Activated T-cell treated with anti-CD3 and anti-CD28 coated beads, Interleukin-2, amount 50 U/mL, for 24 hours (primary cell): ENCODE data around the gene GTSF1L.

Experiments
- DNase-seq: peaks from one replicate; pipeline ENCODE4 v3.0.0-alpha.2; 2020
- H3K27ac Mint-ChIP-seq: 2 replicates; pipeline ENCODE4 v1.8.0; 2020; ENCODE audit warnings: mild to moderate bottlenecking, mixed read lengths
- H3K27me3 Mint-ChIP-seq: 2 replicates; pipeline ENCODE4 v1.8.0; 2020; ENCODE audit warnings: mixed read lengths
- H3K36me3 Mint-ChIP-seq: 2 replicates; pipeline ENCODE4 v1.8.0; 2020; ENCODE audit warnings: low read depth, mixed read lengths
- H3K4me1 Mint-ChIP-seq: 2 replicates; pipeline ENCODE4 v1.8.0; 2020; ENCODE audit warnings: low read depth, mixed read lengths
- H3K4me3 Mint-ChIP-seq: 2 replicates; pipeline ENCODE4 v1.8.0; 2020; ENCODE audit warnings: mild to moderate bottlenecking, moderate library complexity, mixed read lengths
- H3K9me3 Mint-ChIP-seq: 2 replicates; pipeline ENCODE4 v1.8.0; 2020; ENCODE audit warnings: mixed read lengths

The GTSF1L gene

DNA sequence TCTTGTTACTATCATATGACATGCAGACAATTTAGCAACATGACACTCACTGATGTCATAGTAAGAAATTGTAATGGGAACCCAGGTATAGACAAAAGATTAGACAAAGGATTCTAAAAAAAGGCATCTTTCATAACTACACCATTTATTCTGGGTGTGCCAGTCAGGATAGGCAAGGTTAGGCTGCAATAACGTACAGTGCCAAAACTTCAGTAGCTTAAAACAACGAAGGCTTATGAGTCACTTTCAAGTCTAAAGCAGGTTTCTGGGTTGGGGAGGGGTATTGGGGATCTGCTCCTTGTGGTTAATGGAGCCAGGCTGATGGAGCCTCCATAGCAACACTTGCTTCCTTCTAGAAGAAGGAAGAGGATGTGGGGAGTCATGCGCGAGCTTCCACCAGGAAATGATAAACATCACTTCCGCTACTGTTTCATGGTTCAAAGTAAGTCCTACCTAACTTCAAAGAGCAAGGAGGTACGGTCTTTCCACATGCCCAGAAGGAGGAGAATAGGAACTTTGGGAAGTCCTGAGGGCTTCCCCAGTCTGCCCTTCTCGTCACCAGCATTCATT lies 2.0 kb upstream of the GTSF1L start:
- no peak overlapping the region for H3K4me3 Mint-ChIP-seq
- peaks cover 37% of the 10 kb centered on the region for H3K4me1 Mint-ChIP-seq
- no peaks in the 10 kb centered on the region for H3K36me3 Mint-ChIP-seq

DNA sequence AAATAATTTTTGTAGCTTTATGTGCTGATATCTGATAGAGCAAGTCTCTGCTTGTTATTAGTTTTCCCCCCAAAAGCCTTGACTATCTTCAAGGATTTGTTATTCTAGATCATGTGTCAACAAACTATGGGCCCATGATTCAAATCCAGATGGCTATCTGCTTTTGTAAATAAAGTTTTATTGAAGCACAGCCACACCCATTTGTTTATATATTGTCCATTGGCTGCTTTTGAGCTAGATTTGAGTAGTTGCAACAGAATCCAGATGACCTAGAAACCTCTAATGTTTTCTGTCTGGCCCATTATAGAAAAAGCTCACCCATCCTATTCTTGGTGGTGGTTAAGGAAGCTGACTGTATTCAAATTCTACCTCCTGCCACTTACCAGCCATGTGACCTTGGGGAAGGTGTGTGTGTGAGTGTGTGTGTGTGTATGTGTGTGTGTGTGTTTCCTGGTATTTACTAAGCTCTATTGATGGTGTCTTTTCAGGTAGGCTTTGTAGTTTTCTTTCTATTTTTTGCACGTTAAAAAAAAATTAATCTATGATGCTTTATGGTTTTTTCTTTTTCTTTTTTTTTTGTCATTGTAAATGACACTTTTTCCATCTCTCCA lies 1.3 kb upstream of the GTSF1L start:
- no peak overlapping the region for H3K4me3 Mint-ChIP-seq
- peaks cover 3% of the 10 kb centered on the region for H3K9me3 Mint-ChIP-seq
- no peak for DNase-seq
- peaks cover 2% of the 10 kb centered on the region for H3K27me3 Mint-ChIP-seq
- H3K36me3 Mint-ChIP-seq, result no peaks in the 10 kb centered on the region
- no peak overlapping the region for H3K27ac Mint-ChIP-seq
- H3K4me1 Mint-ChIP-seq, result peaks cover 37% of the 10 kb centered on the region

More for the DNA sequence above, 2.0 kb upstream of the GTSF1L start:
- Mint-ChIP-seq H3K27me3 (peaks cover 2% of the 10 kb centered on the region), H3K27ac (peak overlapping the region; percentile 42), H3K9me3 (peaks cover 3% of the 10 kb centered on the region)
- no peak for DNase-seq

DNA sequence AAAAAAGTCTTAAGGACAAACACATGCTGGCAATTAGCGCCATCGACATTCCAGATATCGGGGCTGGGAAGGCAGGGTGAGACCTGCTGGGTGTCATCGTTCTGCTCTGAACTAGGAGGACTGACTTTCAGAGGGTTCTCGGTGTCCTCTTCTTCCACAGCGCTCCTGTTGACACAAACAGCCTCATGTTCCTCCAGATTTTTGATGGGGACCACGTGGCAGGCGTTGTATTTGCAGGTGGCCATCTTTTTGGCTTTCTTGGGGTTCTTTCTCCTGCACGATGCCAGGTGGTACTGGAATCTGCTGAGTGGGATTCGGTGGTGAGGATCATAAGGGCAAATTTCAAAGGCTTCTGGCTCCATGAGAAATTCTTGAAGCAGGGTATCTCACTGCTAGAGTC lies 469 bp downstream of the GTSF1L start:
- Mint-ChIP-seq H3K4me1 (peaks cover 42% of the 10 kb centered on the region), H3K9me3 (peaks cover 3% of the 10 kb centered on the region), H3K27me3 (no peaks in the 10 kb centered on the region), H3K27ac (no peak overlapping the region), H3K36me3 (no peaks in the 10 kb centered on the region), H3K4me3 (no peak overlapping the region)
- DNase-seq, result no peak

DNA sequence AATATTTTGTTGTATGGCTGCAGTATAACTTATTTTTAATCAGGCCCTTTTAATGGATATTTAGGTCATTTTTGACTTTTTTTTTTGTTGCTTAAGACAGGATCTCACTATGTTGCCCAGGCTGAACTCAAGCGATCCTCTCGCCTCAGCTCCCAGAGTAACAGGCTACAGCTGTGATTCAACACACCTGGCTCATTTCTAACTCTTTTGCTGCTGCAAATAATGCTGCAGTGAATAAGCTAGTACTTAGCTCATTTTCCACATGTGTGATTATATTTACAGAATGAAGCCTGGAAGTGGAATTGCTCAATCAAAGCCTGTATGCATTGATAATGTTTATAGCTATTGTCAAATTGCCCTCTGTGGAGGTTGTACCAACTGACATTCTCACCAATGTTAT lies 1.1 kb downstream of the GTSF1L start:
- Mint-ChIP-seq H3K4me1 (peaks cover 45% of the 10 kb centered on the region), H3K4me3 (no peak overlapping the region), H3K27me3 (no peaks in the 10 kb centered on the region), H3K36me3 (no peaks in the 10 kb centered on the region), H3K9me3 (peaks cover 3% of the 10 kb centered on the region), H3K27ac (no peak overlapping the region)
- DNase-seq, result no peak

DNA sequence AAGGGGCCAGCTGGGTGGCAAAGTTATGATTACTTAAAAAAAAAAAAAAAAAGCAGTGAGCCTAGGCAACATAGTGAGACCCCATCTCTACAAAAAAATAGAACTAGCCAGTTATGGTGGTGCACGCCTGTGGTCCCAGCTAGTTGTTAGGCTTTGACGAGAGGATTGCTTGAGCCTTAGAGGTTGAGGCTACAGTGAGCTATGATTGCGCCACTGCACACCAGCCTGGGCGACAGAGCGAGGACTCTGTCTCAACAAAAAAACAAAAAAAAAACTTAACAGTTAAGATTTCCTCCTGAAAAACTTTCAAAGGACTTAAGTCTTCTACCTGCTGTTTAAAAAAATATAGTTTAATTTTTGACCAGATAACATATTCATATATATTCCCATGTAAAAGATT lies 2.4 kb downstream of the GTSF1L start:
- no peak overlapping the region for H3K27ac Mint-ChIP-seq
- peaks cover 10% of the 10 kb centered on the region for H3K9me3 Mint-ChIP-seq
- peaks cover 5% of the 10 kb centered on the region for H3K36me3 Mint-ChIP-seq
- no peak for DNase-seq
- H3K4me3 Mint-ChIP-seq, result no peak overlapping the region
- H3K4me1 Mint-ChIP-seq, result peaks cover 51% of the 10 kb centered on the region
- H3K27me3 Mint-ChIP-seq, result no peaks in the 10 kb centered on the region

DNA sequence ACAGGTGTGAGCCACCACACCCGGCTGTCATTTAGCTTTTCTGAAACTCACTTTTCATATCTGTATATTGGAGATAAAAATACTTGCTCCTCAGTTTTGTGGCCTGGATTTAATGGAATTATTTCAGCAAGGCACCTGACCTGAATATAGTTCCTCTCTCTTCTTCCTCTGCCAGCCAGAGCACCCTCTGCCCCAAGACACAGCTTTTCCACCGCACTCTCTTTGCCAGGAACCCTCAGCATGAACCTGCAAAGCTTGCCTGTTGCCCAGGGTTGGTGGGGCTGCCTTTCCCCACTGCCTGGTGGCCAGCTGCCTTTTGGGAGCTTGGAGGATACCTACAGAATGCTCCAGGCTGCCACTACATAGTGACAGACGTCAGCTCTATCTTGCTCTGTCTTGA lies 3.1 kb downstream of the GTSF1L start:
- Mint-ChIP-seq H3K4me3 (no peak overlapping the region), H3K27me3 (no peaks in the 10 kb centered on the region), H3K27ac (peak overlapping the region; percentile 4), H3K36me3 (peaks cover 8% of the 10 kb centered on the region), H3K9me3 (peaks cover 10% of the 10 kb centered on the region), H3K4me1 (peaks cover 50% of the 10 kb centered on the region)
- no peak for DNase-seq

DNA sequence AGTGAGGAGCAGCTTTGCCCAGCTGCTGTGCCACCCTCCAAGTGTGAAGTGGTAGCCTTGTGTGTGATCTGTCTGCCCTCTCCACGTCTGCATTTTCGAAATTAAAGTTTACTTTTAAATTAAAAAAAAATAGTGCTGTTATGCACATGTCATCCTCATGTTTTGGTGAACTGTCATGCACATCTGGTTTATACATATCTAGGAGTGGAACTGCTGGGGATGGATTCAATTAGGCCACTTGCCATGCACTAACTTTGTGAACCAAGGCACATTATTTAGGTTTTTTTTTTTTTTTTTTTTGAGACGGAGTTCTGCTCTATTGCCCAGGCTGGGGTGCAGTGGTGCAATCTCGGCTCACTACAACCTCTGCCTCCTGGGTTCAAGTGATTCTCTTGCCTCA lies 3.6 kb downstream of the GTSF1L start:
- DNase-seq, result no peak
- peaks cover 45% of the 10 kb centered on the region for H3K4me1 Mint-ChIP-seq
- H3K9me3 Mint-ChIP-seq, result peaks cover 7% of the 10 kb centered on the region
- no peak overlapping the region for H3K27ac Mint-ChIP-seq
- H3K27me3 Mint-ChIP-seq, result no peaks in the 10 kb centered on the region
- peaks cover 8% of the 10 kb centered on the region for H3K36me3 Mint-ChIP-seq
- no peak overlapping the region for H3K4me3 Mint-ChIP-seq

DNA sequence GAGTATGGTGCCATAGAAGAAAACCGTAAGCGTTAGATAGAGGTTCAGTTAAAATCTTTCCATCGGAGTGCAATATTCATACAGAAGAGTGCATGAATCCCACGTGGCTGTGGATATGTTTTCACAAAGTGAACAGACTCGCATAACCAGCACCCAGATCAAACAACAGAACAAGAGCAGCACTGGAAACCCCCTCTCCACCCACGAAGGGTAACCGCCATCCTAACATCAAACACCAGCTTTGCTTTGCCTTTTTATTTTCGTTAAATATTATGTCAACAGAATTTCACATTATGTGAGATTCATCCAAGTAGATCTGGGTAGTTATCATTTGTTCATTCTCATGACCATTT lies 4.7 kb downstream of the GTSF1L start:
- Mint-ChIP-seq H3K36me3 (peaks cover 17% of the 10 kb centered on the region), H3K27me3 (no peaks in the 10 kb centered on the region), H3K27ac (peak overlapping the region; percentile 38), H3K9me3 (peaks cover 7% of the 10 kb centered on the region), H3K4me3 (peak overlapping the region; percentile 40), H3K4me1 (peaks cover 52% of the 10 kb centered on the region)
- DNase-seq, result peak; percentile 51

DNA sequence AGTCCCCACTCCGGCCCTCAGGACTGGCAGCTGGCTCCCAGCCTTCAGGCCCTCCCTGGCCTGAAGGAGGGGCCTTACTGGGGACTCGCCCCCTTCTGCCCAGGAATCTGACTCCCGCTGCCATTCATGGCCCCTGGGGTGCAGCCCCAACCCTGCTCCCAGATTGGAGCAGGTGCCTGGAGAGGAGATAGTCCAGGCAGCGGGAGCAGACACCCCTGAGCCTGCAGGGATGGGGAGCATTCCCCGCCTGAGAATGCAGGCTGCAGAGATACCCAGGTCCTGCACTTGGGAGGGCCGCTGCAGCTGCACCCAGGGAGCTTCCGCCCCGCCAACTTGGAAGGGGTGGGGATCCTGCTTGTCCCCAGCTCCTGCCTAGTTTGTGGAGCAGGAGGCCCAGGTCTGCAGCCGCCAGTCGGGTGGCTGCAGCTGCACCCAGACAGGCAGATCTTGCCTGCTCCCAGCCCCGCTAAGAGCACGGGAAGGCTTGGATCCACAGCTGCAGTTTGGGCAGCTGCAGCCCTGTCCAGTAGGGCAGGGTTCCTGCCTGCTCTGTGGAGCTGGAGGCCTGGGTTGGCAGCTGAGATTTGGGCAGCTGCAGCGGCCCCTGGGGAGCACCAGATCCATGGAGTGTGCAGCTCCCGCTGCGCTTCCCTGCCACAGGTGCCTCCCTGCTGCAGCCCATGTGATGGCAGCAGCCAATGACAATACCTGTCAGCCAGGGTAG lies 5.2 kb downstream of the GTSF1L start:
- peaks cover 7% of the 10 kb centered on the region for H3K9me3 Mint-ChIP-seq
- peak overlapping the region; percentile 38 for H3K27ac Mint-ChIP-seq
- H3K27me3 Mint-ChIP-seq, result no peaks in the 10 kb centered on the region
- peaks cover 22% of the 10 kb centered on the region for H3K36me3 Mint-ChIP-seq
- no peak for DNase-seq
- peaks cover 57% of the 10 kb centered on the region for H3K4me1 Mint-ChIP-seq
- H3K4me3 Mint-ChIP-seq, result peak overlapping the region; percentile 40

DNA sequence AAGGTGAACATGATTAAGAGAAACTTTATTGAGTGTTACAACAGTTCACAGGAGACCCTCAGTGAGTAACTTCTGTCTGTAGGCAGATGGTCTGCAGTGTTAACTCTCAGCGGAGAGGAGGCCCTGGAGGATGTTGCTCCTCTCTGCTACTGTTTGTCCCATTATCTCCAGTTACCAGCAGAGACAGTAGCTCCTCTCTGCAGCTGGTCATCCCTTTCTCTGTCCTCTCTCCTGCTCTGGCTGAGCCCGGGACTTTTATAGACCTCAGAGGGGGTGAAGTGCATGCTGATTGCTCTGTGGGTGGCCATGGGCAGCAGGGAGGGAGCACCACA lies 5.7 kb downstream of the GTSF1L start:
- peaks cover 7% of the 10 kb centered on the region for H3K9me3 Mint-ChIP-seq
- H3K27ac Mint-ChIP-seq, result no peak overlapping the region
- H3K4me3 Mint-ChIP-seq, result no peak overlapping the region
- DNase-seq, result no peak
- H3K36me3 Mint-ChIP-seq, result peaks cover 26% of the 10 kb centered on the region
- H3K4me1 Mint-ChIP-seq, result peaks cover 57% of the 10 kb centered on the region
- H3K27me3 Mint-ChIP-seq, result no peaks in the 10 kb centered on the region

DNA sequence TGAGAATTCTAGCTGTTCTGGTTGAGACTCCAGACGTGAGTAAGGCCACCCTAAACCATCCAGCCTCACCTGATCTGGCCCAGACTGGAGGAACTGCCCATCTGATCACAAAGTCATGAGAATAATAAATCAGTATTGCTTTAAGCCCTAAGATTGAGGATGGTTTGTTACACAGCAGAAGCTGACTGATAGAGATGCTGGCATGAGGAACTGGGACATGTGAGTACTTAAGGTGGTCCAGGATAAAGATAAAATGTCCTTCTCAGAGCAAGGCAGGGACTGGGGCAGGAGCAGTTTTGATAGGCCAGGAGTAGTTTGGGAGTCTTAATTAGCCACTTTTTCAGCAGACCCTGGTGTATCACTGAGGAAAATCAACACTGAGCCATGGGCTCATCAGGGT lies 6.8 kb downstream of the GTSF1L start:
- no peaks in the 10 kb centered on the region for H3K27me3 Mint-ChIP-seq
- H3K9me3 Mint-ChIP-seq, result peaks cover 7% of the 10 kb centered on the region
- no peak overlapping the region for H3K4me3 Mint-ChIP-seq
- peaks cover 57% of the 10 kb centered on the region for H3K4me1 Mint-ChIP-seq
- H3K27ac Mint-ChIP-seq, result no peak overlapping the region
- no peak for DNase-seq
- peaks cover 35% of the 10 kb centered on the region for H3K36me3 Mint-ChIP-seq

DNA sequence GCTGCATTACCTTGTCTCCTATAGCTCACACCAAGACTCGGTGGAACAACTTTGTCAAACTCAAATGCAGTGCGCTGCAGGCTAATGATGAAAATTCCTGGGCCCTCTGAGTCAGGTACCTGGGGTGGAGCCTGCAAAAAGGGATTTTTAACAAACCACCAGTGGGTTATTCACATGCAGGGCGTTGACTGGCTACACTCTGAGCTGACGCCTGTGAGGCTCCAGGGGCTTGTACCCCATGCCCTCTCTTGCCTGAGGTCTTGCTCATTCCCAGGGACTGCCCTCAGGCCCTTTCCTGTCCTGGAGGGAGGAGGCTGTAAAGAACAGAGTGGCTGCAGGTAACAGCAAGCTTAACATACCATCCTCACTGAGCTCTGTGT lies 9.2 kb downstream of the GTSF1L start:
- H3K4me3 Mint-ChIP-seq, result no peak overlapping the region
- H3K4me1 Mint-ChIP-seq, result peaks cover 41% of the 10 kb centered on the region
- no peak for DNase-seq
- no peak overlapping the region for H3K27ac Mint-ChIP-seq
- peaks cover 7% of the 10 kb centered on the region for H3K9me3 Mint-ChIP-seq
- peaks cover 59% of the 10 kb centered on the region for H3K36me3 Mint-ChIP-seq
- no peaks in the 10 kb centered on the region for H3K27me3 Mint-ChIP-seq

DNA sequence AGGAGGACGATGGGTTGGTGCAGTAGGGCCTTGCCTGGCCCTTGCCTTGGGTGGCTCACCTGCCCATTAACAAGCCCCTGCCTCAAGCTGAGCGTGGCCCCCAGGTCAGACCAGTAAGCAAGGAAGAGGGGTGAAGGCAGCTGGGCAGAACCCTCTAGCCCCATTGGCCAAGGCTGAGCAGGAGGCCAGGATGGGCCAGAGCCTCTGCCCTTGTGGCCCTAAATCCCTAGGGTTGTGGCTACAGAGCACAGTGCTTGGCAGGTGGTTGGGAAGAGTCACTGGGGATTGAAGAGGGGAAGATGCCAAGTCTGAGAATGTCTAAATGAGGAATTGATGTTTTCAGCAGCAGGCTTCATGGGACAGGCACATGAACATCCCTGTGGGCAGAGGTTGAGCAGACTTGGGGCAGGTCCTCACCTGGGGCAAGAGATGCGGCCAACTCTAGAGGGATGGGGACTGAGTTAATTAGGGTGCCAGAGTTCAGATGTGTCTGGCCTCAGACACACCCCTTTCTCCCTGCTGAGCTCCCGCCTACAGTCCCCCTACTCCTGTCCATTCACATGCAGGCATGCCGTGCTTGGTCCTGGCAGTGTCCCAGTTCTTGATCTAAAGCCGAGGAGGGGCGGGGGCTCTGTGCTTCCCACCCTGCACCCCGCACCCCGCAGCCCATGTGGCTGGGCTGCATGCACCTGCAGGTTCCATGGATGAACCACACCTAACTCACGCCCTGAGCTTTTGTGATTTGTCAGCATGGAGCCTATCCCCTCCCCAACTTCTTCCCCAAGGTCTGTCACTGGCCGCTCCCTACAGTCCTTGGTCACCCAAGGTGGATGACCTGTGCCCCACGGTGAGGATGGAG lies 9.8 kb downstream of the GTSF1L start:
- DNase-seq, result no peak
- no peak overlapping the region for H3K4me3 Mint-ChIP-seq
- peaks cover 36% of the 10 kb centered on the region for H3K4me1 Mint-ChIP-seq
- no peak overlapping the region for H3K27ac Mint-ChIP-seq
- H3K27me3 Mint-ChIP-seq, result no peaks in the 10 kb centered on the region
- peaks cover 7% of the 10 kb centered on the region for H3K9me3 Mint-ChIP-seq
- H3K36me3 Mint-ChIP-seq, result peaks cover 64% of the 10 kb centered on the region

DNA sequence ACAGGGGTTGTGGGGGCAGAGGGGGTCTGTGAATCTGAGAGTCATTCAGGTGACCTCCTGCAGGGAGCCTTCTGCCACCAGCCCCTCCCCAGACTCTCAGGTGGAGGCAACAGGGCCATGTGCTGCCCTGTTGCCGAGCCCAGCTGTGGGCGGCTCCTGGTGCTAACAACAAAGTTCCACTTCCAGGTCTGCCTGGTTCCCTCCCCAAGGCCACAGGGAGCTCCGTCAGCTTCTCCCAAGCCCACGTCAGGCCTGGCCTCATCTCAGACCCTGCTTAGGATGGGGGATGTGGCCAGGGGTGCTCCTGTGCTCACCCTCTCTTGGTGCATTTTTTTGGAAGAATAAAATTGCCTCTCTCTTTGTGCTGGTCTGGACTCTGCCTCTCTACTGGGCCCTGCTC lies 10.7 kb downstream of the GTSF1L start:
- Mint-ChIP-seq H3K4me1 (peaks cover 32% of the 10 kb centered on the region), H3K9me3 (peaks cover 7% of the 10 kb centered on the region), H3K4me3 (no peak overlapping the region), H3K27me3 (no peaks in the 10 kb centered on the region), H3K36me3 (peaks cover 73% of the 10 kb centered on the region), H3K27ac (no peak overlapping the region)
- no peak for DNase-seq

DNA sequence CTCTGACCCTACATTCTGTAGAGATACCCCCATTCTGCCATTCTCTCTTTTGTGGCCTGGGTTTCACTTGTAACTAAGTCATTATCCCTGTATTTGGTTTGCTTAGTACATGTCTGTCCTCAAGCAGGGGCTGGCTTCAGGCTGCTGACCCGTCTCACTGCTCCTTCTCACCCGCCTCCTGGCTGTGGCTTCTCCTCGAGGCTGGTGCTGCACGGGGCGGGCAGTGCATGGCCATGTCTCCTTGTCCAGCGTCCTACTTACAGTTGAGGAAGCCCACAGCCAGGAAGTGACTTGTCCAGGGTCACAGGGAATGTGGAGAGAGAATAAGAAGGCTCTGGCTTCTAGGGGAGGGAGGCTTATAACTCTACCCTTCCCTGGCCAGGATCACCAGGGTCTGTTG lies 11.3 kb downstream of the GTSF1L start:
- peaks cover 79% of the 10 kb centered on the region for H3K36me3 Mint-ChIP-seq
- H3K4me3 Mint-ChIP-seq, result no peak overlapping the region
- peaks cover 7% of the 10 kb centered on the region for H3K9me3 Mint-ChIP-seq
- H3K27me3 Mint-ChIP-seq, result no peaks in the 10 kb centered on the region
- H3K27ac Mint-ChIP-seq, result no peak overlapping the region
- DNase-seq, result no peak
- H3K4me1 Mint-ChIP-seq, result peaks cover 26% of the 10 kb centered on the region
